IPS DF 4.7 (cell line): ENCODE data around the gene ZDHHC14.

Experiments used
- DNase-seq: peaks from one replicate; pipeline ENCODE4 v3.0.0-alpha.2; 2013; ENCODE audit warnings: low spot score; ENCODE audit errors: extremely low read depth

The ZDHHC14 gene

GRCh38 chr6:157596461-157596860 lies 215.5 kb downstream of the ZDHHC14 start:
- no peak for DNase-seq

GRCh38 chr6:157596886-157597285 lies 215.9 kb downstream of the ZDHHC14 start:
- DNase-seq = no peak

- peak; percentile 11 for DNase-seq
Observed at GRCh38 chr6:157597461-157598312, 216.7 kb downstream of the ZDHHC14 start.

- DNase-seq = no peak
Observed at GRCh38 chr6:157599191-157599590, 218.2 kb downstream of the ZDHHC14 start.

- DNase-seq = no peak
Observed at GRCh38 chr6:157600807-157601206, 219.8 kb downstream of the ZDHHC14 start.

GRCh38 chr6:157602521-157603295 lies 221.7 kb downstream of the ZDHHC14 start:
- DNase-seq = no peak

GRCh38 chr6:157603314-157603940 lies 222.4 kb downstream of the ZDHHC14 start:
- DNase-seq = no peak

- no peak for DNase-seq
Observed at GRCh38 chr6:157603971-157604370, 223.0 kb downstream of the ZDHHC14 start.

- no peak for DNase-seq
Observed at GRCh38 chr6:157604816-157605215, 223.8 kb downstream of the ZDHHC14 start.

- DNase-seq = no peak
Observed at GRCh38 chr6:157605484-157605883, 224.5 kb downstream of the ZDHHC14 start.

GRCh38 chr6:157606516-157606915 lies 225.5 kb downstream of the ZDHHC14 start:
- DNase-seq = no peak

GRCh38 chr6:157607317-157608109 lies 226.5 kb downstream of the ZDHHC14 start:
- peak; percentile 56 for DNase-seq

GRCh38 chr6:157608221-157609075 lies 227.5 kb downstream of the ZDHHC14 start:
- DNase-seq = no peak

GRCh38 chr6:157609117-157609516 lies 228.1 kb downstream of the ZDHHC14 start:
- no peak for DNase-seq

- no peak for DNase-seq
Observed at GRCh38 chr6:157609556-157609955, 228.6 kb downstream of the ZDHHC14 start.

- DNase-seq = no peak
Observed at GRCh38 chr6:157610451-157610999, 229.5 kb downstream of the ZDHHC14 start.

- DNase-seq = no peak
Observed at GRCh38 chr6:157611406-157611805, 230.4 kb downstream of the ZDHHC14 start.

- no peak for DNase-seq
Observed at GRCh38 chr6:157613011-157613522, 232.1 kb downstream of the ZDHHC14 start.

GRCh38 chr6:157614026-157614568 lies 233.1 kb downstream of the ZDHHC14 start:
- no peak for DNase-seq

- no peak for DNase-seq
Observed at GRCh38 chr6:157615420-157615769, 234.4 kb downstream of the ZDHHC14 start.
